ENCODE measurements around the gene EHBP1.

Gene EHBP1

DNA sequence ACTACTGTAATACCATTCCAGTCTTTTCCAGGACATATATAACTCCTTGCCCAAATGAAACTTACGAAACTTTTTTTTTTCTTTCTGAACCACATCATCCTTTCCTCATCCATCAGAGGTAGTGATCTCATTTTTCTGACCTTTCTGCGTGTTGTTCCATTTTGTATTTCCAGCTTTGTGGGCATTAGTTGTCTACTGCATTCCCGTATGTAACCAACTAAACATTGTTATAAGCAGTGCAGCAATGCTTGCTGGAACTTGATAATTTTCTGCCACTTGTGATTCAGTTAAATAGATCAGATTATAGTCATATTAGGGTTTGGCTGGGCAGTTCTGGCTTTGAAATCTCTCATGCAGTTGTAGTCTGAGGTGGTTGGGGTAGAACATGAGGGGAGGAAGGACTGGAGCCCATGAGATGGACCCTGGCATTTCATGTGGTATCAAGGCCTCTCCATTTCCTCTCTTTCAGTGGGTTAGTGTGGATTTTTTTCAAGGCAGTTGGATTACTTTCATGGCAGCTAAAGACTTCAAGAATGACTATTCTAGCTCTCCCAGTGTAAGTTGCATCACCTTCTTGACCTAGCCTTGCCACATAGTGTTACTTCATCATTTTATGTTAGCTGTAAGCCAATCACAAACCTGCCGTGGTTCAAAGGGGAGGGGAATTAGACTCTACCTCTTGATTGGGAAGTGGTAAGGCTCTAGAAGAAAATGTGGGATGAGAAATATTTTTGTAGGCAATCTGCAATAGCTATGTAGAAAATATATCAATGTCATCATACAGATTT lies 80.5 kb downstream of the EHBP1 start:
- no peak for DNase-seq

DNA sequence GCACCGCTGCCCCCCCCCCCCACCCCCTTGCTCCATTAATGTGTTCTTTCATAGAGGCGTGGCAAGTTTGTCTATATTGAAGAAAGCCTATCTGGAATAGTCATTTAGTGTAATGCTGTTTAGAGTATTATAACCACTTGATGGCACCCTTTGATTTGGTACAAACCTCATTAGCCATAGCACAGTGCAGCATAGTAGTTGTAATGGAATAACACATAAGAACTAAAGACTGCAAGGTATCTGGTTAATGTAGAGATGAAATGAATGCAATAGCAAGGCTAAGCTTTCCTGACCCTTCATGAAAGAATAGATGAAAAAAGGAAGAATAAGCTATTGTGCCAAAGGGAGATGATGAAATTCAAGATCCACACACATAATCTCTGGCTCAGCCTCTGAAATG lies 81.9 kb downstream of the EHBP1 start:
- DNase-seq = no peak

DNA sequence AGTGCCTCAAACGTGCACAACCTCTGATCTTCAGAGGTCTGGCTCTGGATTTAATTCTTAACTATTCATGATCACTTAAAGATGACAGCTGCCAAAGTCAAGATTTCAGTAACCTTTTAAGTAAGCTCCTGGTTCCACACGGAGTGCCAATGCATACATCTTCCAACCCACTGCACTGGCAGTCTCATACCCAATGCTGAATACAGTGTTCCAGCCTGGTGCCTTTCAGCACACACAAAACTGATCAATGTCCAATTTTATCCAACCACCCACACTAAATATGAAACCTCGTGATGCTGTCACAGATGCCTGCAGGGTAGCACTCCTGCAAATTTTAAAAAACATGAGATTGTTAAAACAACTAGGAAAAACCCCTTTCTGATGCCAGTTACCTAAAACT lies 84.0 kb downstream of the EHBP1 start:
- no peak for DNase-seq

DNA sequence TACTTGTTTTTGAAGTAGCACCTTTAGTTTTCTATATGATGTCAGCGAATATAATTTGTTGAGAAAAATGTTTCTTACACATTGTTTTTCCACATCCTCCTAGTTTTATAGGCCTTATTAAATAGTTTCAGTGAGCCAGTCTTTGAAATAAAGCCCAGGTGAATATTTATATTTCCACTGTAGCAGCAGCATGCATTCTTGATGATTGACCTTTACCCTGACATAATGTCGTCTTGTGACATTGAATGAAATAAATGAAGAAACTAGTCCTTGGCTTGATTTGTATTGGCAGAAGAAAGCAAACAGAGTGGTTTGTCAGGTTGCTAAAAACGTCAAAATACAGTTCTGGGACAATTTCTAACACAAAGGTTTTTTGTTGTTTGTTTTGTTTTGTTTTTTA lies 84.4 kb downstream of the EHBP1 start:
- no peak for DNase-seq

DNA sequence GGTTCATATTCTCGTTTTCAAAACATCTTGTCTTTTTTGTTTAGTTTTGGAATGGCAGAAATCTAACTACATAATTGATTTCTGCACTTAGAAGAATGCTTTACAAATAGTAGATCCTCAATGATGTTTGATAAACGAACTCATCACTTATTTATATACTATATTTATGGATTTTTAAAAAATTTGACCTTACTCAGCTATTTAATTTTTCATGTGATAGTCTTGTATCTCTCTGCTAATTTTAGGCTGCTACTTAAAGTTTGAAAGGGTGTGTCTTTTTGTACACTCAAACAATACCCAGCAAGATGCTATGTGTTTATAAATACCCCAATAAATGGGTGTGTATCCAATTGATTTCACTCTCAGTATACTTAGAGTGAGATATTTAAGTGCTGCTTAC lies 86.9 kb downstream of the EHBP1 start:
- DNase-seq = no peak

DNA sequence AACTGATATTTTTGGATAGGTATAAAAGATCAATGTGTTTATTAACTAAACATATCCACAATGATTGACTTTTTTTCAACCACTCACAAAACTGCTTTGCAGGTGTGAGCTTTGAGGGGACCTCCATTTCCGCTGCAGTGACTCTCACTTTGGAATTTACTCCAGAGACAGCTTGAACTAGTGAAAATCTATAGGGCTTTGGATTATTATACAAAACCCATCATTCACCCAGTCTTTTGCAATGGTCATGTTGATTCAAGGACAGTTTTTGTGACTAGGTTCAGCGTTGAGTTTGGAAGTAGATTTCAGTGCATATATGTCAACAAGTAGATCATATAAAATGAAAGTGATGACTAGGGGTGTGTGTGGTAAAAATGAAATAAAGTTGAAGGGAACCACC lies 87.7 kb downstream of the EHBP1 start:
- DNase-seq = no peak

DNA sequence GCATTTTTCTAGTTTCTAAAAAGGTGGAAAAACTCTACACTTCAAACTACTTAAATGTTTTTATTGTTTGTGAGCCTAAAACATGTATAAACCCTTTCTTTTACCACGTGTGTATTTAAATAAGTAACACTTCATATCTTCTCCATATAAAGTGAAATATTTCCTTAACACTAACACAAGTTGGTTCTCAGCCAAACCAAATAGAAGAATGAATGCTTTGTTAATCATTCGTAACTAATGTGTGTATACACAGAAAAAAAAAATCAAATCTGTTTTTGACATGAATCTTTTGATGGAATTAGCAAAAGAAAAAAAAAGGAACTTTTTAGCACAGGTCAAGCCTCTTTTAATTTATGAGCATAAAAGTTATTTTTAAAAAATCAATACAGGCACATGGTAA lies 89.3 kb downstream of the EHBP1 start:
- DNase-seq = no peak

DNA sequence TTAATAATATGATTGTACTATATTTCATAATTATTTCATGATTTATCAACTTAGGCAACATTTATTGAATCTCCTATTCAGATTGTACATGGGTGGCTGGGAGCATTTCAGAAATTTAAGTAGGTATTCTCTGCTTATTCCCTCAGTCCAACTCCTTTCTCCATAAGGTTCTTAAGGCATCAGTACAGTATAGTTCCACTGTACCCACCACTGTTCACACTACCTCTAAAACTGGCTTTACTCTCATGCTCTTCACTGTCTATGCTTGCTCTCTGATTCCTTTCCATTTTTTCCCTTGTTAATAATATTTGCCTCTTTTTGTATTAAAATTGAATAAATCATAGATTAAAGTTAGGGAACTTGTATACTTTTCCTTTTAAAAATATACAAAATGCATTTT lies 89.8 kb downstream of the EHBP1 start:
- DNase-seq = no peak

DNA sequence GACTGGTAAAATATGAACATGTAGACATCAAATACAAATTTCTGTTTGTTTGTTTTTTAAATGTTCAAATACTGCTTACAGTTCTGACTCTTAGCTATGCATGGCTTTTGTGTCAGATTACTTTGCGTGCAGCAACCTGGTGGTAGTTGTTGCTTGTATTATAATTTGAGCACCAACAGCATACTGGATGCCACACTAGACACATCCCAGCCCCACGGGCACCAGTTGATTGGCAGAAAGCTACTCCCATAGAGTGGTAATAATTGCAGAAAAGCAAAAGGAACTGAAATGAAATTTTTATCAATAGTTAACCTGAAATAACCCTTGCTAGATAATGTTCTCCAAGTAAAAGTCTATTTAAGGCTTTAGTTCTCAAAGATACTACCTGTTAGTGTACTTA lies 91.6 kb downstream of the EHBP1 start:
- DNase-seq = no peak

DNA sequence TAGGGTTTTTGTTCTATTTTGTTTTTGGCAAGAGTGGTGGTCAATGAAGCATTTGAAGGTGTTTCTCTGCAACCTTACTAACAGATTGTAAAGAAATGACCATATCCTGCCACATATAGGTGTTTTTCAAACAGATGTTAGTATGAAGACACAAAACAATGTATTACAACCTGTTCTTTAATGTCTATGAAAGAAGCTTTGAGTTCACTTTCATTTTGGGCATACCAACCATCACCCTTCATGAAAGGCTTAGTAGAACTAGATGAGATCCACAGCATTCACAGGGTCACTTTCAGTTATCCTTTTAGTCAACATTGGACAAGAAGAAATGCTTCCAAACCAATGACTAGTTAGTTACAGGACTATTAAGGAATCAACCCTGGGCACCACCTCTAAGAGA lies 95.1 kb downstream of the EHBP1 start:
- DNase-seq = no peak

DNA sequence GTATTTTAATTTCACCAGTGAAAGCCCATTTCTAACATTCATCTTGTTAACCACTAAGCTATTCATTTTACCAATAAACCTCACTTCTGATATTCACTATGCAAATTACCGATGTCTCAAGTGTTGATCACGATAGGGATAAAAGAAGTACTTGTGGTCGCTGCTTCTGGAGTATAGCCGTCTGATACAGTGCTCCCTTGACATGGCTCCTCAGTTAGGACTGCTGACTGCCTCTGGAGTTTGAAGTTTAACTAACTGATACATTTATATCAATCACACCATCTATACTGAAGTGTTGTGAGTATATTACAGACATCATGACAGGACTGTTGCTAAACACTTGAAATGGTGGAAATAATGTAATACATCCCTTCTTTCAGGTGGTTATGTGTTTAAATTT lies 95.6 kb downstream of the EHBP1 start:
- DNase-seq = no peak

DNA sequence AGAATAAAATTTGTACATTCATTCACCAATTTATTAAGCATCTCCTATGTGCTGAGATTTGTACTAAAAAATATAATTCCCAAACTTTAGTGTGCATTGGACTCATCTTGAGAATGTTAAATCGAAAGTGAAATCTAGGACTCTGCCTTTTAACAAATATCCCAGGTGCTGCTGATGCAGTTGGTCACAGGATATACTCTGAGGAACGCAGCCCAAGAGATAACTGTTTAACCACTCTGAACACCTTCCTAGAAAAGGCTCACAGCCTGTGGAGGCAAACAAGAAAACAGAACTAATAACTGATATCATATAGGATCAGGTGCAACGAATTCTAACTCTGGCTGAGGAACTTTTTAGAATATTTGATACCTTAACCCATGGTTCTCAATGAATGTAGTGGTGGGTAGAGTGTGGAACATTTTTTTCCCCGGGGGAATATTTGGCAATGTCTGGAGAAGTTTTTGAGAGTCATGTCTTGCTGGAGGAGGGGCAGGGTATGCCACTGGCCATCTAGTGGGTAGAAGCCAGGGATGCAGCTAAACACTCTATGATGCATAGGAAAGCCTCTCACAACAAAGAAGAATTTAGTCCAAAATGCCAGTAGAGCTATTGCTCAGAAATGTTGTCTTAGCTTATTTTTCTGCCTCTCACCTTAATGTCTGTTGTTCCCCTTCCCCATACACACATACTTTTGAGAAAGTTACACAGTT lies 96.5 kb downstream of the EHBP1 start:
- DNase-seq = no peak

DNA sequence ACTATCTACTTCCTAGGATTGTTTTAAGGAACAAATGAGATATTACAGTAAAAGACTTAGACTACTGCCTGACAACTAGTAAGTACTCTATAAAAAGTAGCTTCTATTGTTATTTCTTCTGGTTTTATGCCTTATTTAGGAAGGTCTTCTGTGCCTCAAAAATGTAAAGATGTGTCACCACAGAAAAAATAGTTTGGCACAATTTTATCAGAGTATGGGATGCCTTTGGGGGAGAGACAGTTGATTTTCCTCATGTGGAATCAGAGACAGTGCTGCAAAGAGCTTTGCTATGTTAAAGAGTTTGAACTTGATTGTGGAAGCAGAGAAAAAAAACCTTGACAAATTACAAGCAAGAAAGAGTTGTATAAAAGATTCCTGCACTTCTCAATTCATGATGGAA lies 98.4 kb downstream of the EHBP1 start:
- no peak for DNase-seq

DNA sequence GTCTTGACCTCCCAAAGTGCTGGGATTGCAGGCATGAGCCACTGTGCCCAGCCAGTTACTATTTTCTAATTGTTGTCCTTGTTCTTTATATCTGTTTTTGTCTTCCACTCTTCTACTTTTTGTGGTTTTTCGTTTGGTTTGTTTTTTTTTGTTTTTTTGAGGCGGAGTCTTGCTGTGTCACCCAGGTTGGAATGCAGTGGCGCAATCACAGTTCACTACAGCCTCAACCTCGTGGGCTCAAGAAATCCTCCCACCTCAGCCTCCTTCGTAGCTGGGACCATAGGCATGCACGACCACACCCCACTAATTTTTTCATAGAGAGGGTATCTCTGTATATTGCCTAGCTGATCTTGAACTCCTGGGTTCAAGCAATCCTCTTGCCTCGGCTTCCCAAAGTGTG lies 100.7 kb downstream of the EHBP1 start:
- no peak for DNase-seq

DNA sequence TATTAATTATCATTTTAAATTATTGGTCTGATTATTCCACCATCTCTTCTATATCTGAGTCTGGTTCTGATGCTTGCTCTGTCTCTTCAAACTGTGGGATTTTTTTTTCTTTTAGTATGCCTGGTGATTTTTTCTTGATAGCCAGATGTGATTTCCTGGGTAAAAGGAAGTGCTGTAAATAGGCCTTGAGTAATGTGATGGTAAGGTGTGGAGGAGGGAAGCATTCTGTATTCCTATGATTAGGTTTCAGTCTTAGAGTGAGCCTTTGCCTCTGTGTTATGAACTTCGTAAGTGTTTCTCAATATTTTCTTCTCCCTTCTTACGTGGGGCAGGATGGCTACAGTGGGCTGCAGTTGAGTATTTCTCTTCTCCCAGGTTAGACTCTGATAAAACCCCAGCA lies 103.0 kb downstream of the EHBP1 start:
- DNase-seq = no peak

DNA sequence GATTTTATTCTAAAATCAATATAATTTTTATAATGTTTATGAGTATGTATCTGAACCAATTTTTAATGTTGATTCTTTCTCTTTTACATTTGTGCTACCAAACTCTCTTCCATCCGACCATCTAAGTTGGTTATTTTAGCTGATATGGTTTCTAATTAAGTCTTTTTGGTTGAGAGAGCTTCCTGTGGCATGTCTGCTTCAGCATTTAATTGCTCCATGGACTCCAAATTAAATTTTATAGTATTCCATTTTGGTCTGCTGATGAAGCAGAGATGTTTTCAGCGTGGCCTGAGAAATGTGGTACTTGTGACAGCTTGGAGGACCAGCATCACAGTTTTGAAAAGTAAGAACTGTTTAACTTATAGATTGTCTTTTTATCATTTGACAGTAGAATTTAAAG lies 105.6 kb downstream of the EHBP1 start:
- no peak for DNase-seq

DNA sequence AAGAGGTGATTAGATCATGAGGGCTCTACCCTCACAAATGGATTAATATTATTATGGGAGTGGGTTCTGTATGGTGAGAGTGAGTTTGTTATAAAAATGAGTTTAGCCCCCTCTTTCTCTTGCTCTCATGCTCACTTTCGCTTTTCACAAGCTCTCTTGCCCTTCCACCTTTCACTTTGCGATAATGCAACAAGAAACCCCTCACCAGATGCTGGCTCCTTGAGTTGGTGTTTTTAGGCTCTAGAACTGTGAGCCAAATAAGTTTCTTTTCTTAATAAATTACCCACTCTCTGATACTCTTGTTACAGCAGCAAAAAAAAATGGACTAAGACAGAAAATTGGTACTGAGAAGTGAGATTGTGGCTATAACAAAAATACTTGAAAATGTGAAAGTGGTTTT lies 106.5 kb downstream of the EHBP1 start:
- no peak for DNase-seq

DNA sequence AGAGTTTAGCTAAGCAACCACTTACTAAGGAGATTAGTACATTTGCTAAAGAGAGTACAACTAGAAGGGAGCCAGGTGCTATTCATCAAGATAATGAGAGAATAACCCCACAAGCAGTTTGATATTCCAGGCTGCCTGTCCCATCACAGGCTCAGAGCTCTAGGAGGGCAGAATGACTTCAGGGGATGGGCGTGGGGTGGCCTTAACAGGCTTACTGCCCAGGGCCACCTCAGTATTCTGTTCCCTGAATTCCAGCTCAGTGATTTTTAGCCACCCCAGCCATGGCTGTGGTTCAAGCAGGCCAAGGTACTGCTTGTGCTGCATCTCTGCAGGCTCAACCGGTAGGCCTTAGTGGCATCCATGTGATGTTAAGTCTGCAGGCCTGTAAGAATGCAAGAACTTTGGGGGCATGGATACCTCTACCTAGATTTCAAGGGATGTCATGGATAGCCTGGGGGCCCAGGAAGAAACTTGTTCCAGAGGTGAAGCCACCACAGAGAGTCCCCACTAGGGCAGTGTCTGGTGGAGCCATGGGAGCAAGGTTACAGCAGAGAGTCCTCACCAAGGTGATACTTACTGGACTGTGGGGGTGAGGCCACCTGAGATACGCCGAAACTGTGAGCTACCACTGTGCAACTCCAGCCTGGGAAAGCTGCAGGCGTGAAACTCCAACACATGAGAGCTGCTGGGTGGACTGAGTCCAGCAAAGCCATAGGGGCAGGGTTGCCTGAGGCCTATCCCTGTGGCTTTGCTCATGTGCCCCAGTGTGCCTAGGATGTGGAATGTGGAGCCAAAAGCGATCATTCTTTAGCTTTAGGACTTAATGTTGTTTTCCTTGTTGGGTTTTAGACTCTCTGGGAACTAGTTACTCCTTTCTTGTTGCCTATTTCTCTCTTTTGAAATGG lies 107.7 kb downstream of the EHBP1 start:
- DNase-seq = no peak

DNA sequence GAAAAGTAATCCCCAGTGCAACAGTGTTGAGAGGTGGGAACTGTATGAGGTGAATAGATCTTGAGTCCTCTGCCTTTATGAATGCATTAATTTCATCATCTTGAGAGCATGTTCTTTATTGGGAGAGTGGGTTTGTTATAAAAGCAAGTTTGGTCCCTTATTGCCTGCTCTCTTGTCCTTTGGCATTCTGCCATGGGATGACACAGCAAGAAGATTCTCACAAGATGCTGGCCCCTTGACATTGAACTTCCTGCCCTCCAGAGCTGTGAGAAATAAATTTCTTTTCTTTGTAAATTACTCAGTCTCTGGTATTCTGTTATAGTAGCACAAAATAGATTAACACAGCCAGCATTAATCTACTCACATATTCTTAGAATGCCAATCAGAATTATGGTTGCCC lies 108.6 kb downstream of the EHBP1 start:
- no peak for DNase-seq

DNA sequence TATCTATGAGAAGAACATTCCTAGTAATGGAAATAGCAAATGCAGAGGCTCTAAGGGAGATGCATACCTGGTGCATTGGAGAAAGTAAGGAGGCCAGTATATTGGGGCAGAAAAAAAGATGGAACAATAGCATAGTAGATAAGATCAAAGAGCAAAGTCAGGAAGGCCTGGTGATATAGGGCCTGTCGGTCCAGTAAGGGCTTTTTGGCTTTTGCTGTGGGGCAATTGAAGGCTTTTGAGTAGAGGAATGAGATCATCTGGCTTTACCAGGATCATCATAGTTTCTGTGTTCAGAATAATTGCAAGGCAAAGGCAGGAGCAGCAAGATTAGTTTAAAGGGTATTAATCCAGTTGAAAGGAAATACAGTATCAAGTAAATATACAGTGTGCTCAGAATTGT lies 111.8 kb downstream of the EHBP1 start:
- DNase-seq = no peak

DNA sequence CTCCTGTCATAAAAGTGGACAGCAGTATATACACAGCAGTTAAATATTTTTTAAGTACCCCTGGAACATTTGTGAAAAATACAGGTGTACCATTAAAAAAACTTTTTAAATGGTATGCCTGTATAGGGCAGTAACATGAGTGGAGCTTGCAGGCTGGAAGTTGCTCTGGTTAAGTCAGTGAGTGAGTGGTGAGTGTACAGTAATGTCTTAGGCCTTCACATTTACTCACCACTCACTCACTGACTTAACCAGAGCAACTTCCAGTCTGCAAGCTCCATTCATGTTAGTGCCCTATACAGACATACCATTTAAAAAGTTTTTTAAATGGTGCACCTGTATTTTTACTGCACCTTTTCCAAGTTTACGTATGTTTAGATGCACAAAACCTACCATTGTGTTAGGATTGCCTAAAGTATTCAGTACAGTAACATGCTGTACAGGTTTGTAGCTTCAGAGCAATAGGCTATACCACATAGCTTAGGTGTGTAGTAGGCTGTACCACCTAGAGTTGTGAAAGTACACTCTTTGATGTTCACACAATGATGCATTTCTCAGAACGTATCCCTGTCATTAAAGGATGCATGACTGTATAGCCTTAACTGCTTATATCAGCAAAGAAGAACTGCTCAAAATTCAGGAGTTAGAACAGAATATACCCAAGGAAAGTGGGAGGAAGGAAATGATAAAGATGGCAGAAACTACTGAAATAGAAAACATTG lies 112.6 kb downstream of the EHBP1 start:
- no peak for DNase-seq

DNA sequence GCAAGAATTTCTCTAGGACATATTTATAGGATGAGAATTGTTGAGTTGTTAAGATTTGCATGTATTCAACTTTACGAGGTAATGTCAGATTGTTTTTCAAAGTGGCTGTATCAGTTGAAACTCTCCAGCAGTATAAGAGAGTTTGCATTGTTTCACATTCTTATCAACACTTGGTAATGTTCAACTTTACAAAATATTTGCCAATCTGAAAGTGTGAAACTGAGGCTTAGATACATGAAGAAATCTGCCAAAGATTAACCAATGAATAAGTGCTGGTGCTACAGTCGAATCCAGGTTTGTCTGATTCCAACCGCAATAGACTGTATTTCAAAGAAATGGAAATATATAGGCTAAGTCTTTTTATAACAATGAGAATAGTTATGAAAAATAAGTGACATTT lies 117.0 kb downstream of the EHBP1 start:
- no peak for DNase-seq

DNA sequence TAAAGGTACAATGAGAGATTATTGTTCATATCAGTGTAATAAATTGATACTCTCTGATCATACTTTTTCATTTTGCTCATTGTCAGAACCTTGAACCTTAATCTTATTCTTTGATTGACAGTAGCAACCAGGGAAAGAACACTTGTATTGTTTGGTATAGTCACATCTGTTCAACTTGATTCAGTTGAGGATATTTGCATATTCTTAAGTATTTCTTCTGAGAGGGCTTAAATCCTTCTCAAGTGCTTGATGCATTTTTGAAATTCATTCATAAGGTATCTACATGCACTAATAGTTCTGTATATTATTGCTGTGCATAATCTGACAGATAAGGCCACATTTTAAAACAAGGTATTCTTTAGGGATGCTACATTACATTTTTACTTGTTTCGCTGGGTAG lies 118.9 kb downstream of the EHBP1 start:
- no peak for DNase-seq

All from activated naive CD4-positive, alpha-beta T cell treated with Interleukin-2 at 50 U/mL for 16 hours (primary cell).